ENCODE measurements around the gene TAS2R30.
A peak's percentile ranks its signal among the peaks of the same experiment; 100 is the strongest.
"Not testable (repeated sequence)": the region's sequence is repeated elsewhere in the genome, so short reads cannot be mapped to it uniquely, and the experiment has no call there.

Gene TAS2R30

GRCh38 chr12:11134305-11134704, at the start of gene TAS2R30:
Gene TAS2R30, minus strand, starts transcription at chr12:11134644. Its CDS starts 400 bp downstream, at chr12:11134244.
- DNase-seq: no peak

- DNase-seq: no peak
These were observed 48.6 kb upstream of the TAS2R30 start for GRCh38 chr12:11183011-11183410.

GRCh38 chr12:11182529-11182928, 48.1 kb upstream of the TAS2R30 start:
- DNase-seq: no peak

GRCh38 chr12:11178250-11178649, 43.8 kb upstream of the TAS2R30 start:
- DNase-seq: no peak

GRCh38 chr12:11174022-11174421, 39.6 kb upstream of the TAS2R30 start:
- no peak for DNase-seq

GRCh38 chr12:11171969-11172675, 37.7 kb upstream of the TAS2R30 start:
- DNase-seq: no peak

GRCh38 chr12:11171145-11171968, 36.9 kb upstream of the TAS2R30 start, which contains the start of gene SMIM10L1:
Gene SMIM10L1, plus strand, starts transcription at chr12:11171194. Its CDS starts 163 bp downstream, at chr12:11171357.
- peak; percentile 67 for DNase-seq

- DNase-seq: no peak
These were observed 36.3 kb upstream of the TAS2R30 start for GRCh38 chr12:11170810-11171144.

GRCh38 chr12:11166300-11166699, 31.9 kb upstream of the TAS2R30 start:
- DNase-seq: no peak

GRCh38 chr12:11164384-11164783, 29.9 kb upstream of the TAS2R30 start:
- DNase-seq: no peak

- DNase-seq: no peak
These were observed 28.1 kb upstream of the TAS2R30 start for GRCh38 chr12:11162502-11162901.

GRCh38 chr12:11158885-11159444, 24.5 kb upstream of the TAS2R30 start:
- no peak for DNase-seq

GRCh38 chr12:11154400-11154925, 20.0 kb upstream of the TAS2R30 start:
- no peak for DNase-seq

- DNase-seq: no peak
These were observed 18.3 kb upstream of the TAS2R30 start for GRCh38 chr12:11152725-11153124.

GRCh38 chr12:11150832-11151231, 16.4 kb upstream of the TAS2R30 start:
- DNase-seq: no peak

GRCh38 chr12:11147420-11147819, 13.0 kb upstream of the TAS2R30 start:
- DNase-seq: no peak

- DNase-seq: no peak
These were observed 9.9 kb upstream of the TAS2R30 start for GRCh38 chr12:11144297-11144696.

- no peak for DNase-seq
These were observed 8.9 kb upstream of the TAS2R30 start for GRCh38 chr12:11143352-11143751.

- no peak for DNase-seq
These were observed 1.6 kb upstream of the TAS2R30 start for GRCh38 chr12:11136075-11136474.

- DNase-seq: no peak
These were observed 628 bp downstream of the TAS2R30 start for GRCh38 chr12:11133816-11134215.

GRCh38 chr12:11133162-11133561, 1.3 kb downstream of the TAS2R30 start:
- DNase-seq: no peak

GRCh38 chr12:11130999-11131398, 3.4 kb downstream of the TAS2R30 start:
- DNase-seq: no peak

GRCh38 chr12:11130382-11130781, 4.1 kb downstream of the TAS2R30 start:
- DNase-seq: no peak

GRCh38 chr12:11114130-11114529, 20.3 kb downstream of the TAS2R30 start:
- not testable (repeated sequence) for DNase-seq

All from activated T-cell treated with anti-CD3 and anti-CD28 coated beads for 4 hours (primary cell).